ENCODE measurements around the gene ZC3H13. TPM values are rescaled to one million over a fixed set of nuclear protein-coding genes. Genes with fewer than 3 reads are reported as not detected.

ZC3H13 gene
- total RNA-seq, 2 donors from 2014 or later = 58.1 to 62.4 TPM

DNA sequence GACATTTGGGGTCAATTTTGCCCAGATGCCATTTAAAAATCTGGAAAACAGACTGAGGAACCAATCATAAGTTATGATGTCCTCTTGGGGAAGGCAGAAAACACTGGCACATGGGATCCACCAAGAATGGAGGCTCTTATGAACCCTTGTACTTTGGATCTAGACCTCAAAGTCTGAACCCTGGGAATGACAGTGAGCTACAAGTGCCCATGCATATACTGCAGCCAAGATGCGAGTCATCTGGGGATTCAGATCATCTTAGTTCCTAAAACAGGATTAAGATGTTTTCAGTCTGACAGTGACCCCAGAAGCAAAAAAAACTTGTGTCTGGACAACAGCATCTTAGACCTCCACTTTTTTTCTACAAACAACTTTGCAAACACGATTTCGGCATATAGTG lies 100.8 kb downstream of the ZC3H13 start:
- TF ChIP-seq, protein P1, sequence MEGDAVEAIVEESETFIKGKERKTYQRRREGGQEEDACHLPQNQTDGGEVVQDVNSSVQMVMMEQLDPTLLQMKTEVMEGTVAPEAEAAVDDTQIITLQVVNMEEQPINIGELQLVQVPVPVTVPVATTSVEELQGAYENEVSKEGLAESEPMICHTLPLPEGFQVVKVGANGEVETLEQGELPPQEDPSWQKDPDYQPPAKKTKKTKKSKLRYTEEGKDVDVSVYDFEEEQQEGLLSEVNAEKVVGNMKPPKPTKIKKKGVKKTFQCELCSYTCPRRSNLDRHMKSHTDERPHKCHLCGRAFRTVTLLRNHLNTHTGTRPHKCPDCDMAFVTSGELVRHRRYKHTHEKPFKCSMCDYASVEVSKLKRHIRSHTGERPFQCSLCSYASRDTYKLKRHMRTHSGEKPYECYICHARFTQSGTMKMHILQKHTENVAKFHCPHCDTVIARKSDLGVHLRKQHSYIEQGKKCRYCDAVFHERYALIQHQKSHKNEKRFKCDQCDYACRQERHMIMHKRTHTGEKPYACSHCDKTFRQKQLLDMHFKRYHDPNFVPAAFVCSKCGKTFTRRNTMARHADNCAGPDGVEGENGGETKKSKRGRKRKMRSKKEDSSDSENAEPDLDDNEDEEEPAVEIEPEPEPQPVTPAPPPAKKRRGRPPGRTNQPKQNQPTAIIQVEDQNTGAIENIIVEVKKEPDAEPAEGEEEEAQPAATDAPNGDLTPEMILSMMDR (conservative IDR thresholded peaks at IDR 0.05) = no peak

DNA sequence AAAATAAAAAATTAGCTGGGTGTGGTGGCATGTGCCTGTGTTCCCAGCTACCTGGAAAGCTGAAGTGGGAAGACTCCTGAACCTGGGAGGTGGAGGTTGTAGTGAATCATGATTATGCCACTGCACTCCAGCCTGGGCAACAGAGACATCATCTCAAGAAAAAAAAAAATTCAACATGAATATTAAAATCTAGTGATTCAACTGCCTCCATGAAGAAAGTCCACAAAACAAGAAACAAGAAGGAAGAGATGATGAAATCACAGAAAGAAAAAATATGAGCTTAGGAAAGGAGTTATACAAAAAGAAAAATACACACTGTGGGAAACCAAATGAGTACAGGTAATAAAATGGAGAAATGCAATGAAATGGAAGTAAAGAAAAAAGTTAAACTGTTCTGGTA lies 101.4 kb downstream of the ZC3H13 start:
- H3K9me3 ChIP-seq (ENCODE audit: control insufficient read depth, low read length) = no peaks in the 10 kb centered on the region
- TF ChIP-seq, protein P1 (conservative IDR thresholded peaks at IDR 0.05) = no peak
- peaks cover 8% of the 10 kb centered on the region for H3K4me1 Mint-ChIP-seq
- no peaks in the 10 kb centered on the region for H3K4me1 ChIP-seq (ENCODE audit: control insufficient read depth, insufficient read depth, low read length)
- no peak overlapping the region for H3K27ac Mint-ChIP-seq
- H3K36me3 Mint-ChIP-seq (ENCODE audit: low read depth) = peaks cover 7% of the 10 kb centered on the region
- H3K9ac ChIP-seq (ENCODE audit: extremely low read depth, low read length, poor library complexity, severe bottlenecking) = no peak overlapping the region
- no peak overlapping the region for H3K27ac ChIP-seq (ENCODE audit: low read depth, low read length)
- H3K36me3 ChIP-seq (ENCODE audit: control insufficient read depth, insufficient read depth, low read length) = peaks cover 19% of the 10 kb centered on the region
- H3K9me3 Mint-ChIP-seq = no peaks in the 10 kb centered on the region
- no peaks in the 10 kb centered on the region for H3K27me3 Mint-ChIP-seq (ENCODE audit: insufficient read depth)
- no peak overlapping the region for H3K4me3 Mint-ChIP-seq
- H3K4me3 ChIP-seq (ENCODE audit: low read length) = no peak overlapping the region
- no peak for DNase-seq
- H3K27me3 ChIP-seq (ENCODE audit: control insufficient read depth, insufficient read depth, low read length, poor library complexity, severe bottlenecking) = no peaks in the 10 kb centered on the region

More for the DNA sequence above, 100.8 kb downstream of the ZC3H13 start:
- Histone ChIP-seq H3K9ac (ENCODE audit: extremely low read depth, low read length, poor library complexity, severe bottlenecking) (no peak overlapping the region), H3K36me3 (ENCODE audit: control insufficient read depth, insufficient read depth, low read length) (peaks cover 25% of the 10 kb centered on the region), H3K4me3 (ENCODE audit: low read length) (no peak overlapping the region), H3K4me1 (ENCODE audit: control insufficient read depth, insufficient read depth, low read length) (no peaks in the 10 kb centered on the region), H3K9me3 (ENCODE audit: control insufficient read depth, low read length) (no peaks in the 10 kb centered on the region), H3K27ac (ENCODE audit: low read depth, low read length) (no peak overlapping the region), H3K27me3 (ENCODE audit: control insufficient read depth, insufficient read depth, low read length, poor library complexity, severe bottlenecking) (no peaks in the 10 kb centered on the region)
- Mint-ChIP-seq H3K27ac (no peak overlapping the region), H3K9me3 (no peaks in the 10 kb centered on the region), H3K4me1 (peaks cover 8% of the 10 kb centered on the region), H3K27me3 (ENCODE audit: insufficient read depth) (no peaks in the 10 kb centered on the region), H3K36me3 (ENCODE audit: low read depth) (peaks cover 11% of the 10 kb centered on the region), H3K4me3 (no peak overlapping the region)
- no peak for DNase-seq
- 99 to 100% methylated on average over 1 to 3 of the region's 3 CpGs for WGBS, 2 experiments (ENCODE audit: insufficient coverage in 1 of 2, insufficient read length in 1 of 2)

DNA sequence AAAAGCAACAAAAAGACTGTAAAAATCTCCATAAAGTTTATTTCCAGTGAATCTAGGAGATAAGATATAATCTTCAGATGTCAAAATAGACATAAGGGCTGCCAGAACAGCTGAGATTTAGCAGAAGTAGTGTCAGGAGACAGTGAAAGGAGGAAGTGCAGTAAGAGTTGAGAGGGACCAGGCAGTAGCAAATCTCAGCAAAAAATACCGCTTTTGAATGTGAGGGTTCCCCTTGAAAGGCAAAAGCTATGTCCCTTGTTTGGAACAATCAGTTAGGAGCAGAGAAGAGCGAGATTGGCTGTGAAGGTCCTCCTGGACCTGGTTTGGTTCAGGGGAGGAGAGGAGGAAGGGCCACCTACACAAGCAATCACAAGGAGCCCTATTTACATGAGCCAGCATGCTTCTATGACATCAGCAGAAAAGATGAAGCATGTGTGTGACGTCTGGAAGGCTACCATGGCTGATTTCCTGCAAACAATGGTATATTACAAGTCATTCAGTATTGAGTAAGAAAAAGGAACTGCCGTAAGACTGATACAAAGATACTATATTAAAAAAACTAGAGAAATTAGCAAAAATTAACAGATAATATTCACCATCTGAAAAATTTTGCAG lies 102.1 kb downstream of the ZC3H13 start:
- 93 to 94% methylated on average over 3 to 4 of the region's 4 CpGs for WGBS, 2 experiments (ENCODE audit: insufficient coverage in 1 of 2, insufficient read length in 1 of 2)
- no peaks in the 10 kb centered on the region for H3K9me3 Mint-ChIP-seq
- TF ChIP-seq, protein P1 (conservative IDR thresholded peaks at IDR 0.05) = no peak
- Histone ChIP-seq H3K27me3 (ENCODE audit: control insufficient read depth, insufficient read depth, low read length, poor library complexity, severe bottlenecking) (no peaks in the 10 kb centered on the region), H3K9ac (ENCODE audit: extremely low read depth, low read length, poor library complexity, severe bottlenecking) (no peak overlapping the region), H3K36me3 (ENCODE audit: control insufficient read depth, insufficient read depth, low read length) (peaks cover 13% of the 10 kb centered on the region), H3K4me3 (ENCODE audit: low read length) (no peak overlapping the region), H3K27ac (ENCODE audit: low read depth, low read length) (no peak overlapping the region), H3K4me1 (ENCODE audit: control insufficient read depth, insufficient read depth, low read length) (peaks cover 3% of the 10 kb centered on the region), H3K9me3 (ENCODE audit: control insufficient read depth, low read length) (no peaks in the 10 kb centered on the region)
- no peak for DNase-seq
- H3K36me3 Mint-ChIP-seq (ENCODE audit: low read depth) = peaks cover 6% of the 10 kb centered on the region
- no peaks in the 10 kb centered on the region for H3K27me3 Mint-ChIP-seq (ENCODE audit: insufficient read depth)
- no peak overlapping the region for H3K27ac Mint-ChIP-seq
- peaks cover 10% of the 10 kb centered on the region for H3K4me1 Mint-ChIP-seq
- H3K4me3 Mint-ChIP-seq = no peak overlapping the region
